A549 (cell line): ENCODE data around the gene RMND5A. TPM values are rescaled to one million over a fixed set of nuclear protein-coding genes. Genes with fewer than 3 reads are reported as not detected.
A peak's percentile ranks its signal among the peaks of the same experiment; 100 is the strongest.

Experiments used
- ATAC-seq, 2 experiments: fragments of 200-7000 bp in 1 of 2; fragments of >200 bp in 1 of 2; cut with Nextera tagmentation in 1 of 2; cut with Tn5 transposase in 1 of 2; 3 replicates each; pipeline versions ENCODE4 v1.8.0 to v1.9.1; 2018 to 2020; ENCODE audit warnings: mild to moderate bottlenecking in 1 of 2, moderate library complexity in 1 of 2
- CTCF ChIA-PET: fragments of 300-600 bp; sonication (Branson Sonifier 250); formaldehyde crosslinking; extraction: SDS; loops from one replicate; lab custom pipeline; 2021; ENCODE audit warnings: antibody characterized with exemption, inconsistent platforms; lab: Yijun Ruan, JAX
- POLR2A ChIA-PET: fragments of 350-600 bp; formaldehyde crosslinking; extraction: SDS; loops from one replicate; lab custom pipeline; 2021; ENCODE audit warnings: antibody characterized with exemption, inconsistent platforms; lab: Yijun Ruan, JAX
- DNase-seq, 2 experiments: peaks; one replicate each; pipeline versions ENCODE4 v3.0.0 to v3.0.0-alpha.2; 2011 to 2016; ENCODE audit warnings: low read depth in 1 of 2, low spot score in 1 of 2
- FAIRE-seq: peaks from 2 replicates; lab custom pipeline; 2011; peaks lifted over from hg19 to GRCh38; lab: Jason Lieb, UNC
- H3K27ac ChIP-seq, 2 experiments: fragments of >200 bp; sonication (Bioruptor Twin); formaldehyde crosslinking; 3 replicates each; pipeline ENCODE4 v1.5.1; 2016 to 2017
- H3K4me1 ChIP-seq: fragments of >200 bp; sonication (Bioruptor Twin); formaldehyde crosslinking; 3 replicates; pipeline ENCODE4 v1.6.1; 2016
- H3K4me2 ChIP-seq: fragments of >200 bp; sonication (Bioruptor Twin); formaldehyde crosslinking; 3 replicates; pipeline ENCODE4 v1.6.1; 2016
- H3K4me3 ChIP-seq: fragments of >200 bp; sonication (Bioruptor Twin); formaldehyde crosslinking; 3 replicates; pipeline ENCODE4 v1.5.1; 2016
- H3K9me3 ChIP-seq: fragments of >200 bp; sonication (Bioruptor Twin); formaldehyde crosslinking; 3 replicates; pipeline ENCODE4 v1.6.1; 2016
- CBX2 ChIP-seq: fragments of 200-600 bp; sonication (generic); IDR thresholded peaks from 2 replicates; pipeline ENCODE4 v1.6.1; 2016; ENCODE audit warnings: low read depth, mild to moderate bottlenecking, borderline replicate concordance
- CEBPB ChIP-seq, 2 experiments: fragments of >200 bp in 1 of 2; sonication (Bioruptor Twin) in 1 of 2; formaldehyde crosslinking in 1 of 2; IDR thresholded peaks; 2 replicates each; pipeline ENCODE4 v1.6.1; 2012 to 2016
- CHD4 ChIP-seq: fragments of 200-600 bp; sonication (generic); IDR thresholded peaks from 2 replicates; pipeline ENCODE4 v1.6.1; 2016; ENCODE audit warnings: antibody characterized with exemption, mild to moderate bottlenecking, borderline replicate concordance
- FOSL2 ChIP-seq, 2 experiments: fragments of 450-650 bp in 1 of 2; fragments of >200 bp in 1 of 2; sonication (Bioruptor Twin) in 1 of 2; formaldehyde crosslinking; IDR thresholded peaks; 2 replicates each; pipeline versions ENCODE4 v1.5.0 to v1.6.1; 2016 to 2020; ENCODE audit warnings: mild to moderate bottlenecking in 1 of 2, moderate library complexity in 1 of 2
- GATA3 ChIP-seq: IDR thresholded peaks from 2 replicates; pipeline ENCODE4 v1.6.1; 2012; ENCODE audit warnings: borderline replicate concordance
- HOXA7 ChIP-seq: fragments of 250-450 bp; sonication (Bioruptor Pico); IDR thresholded peaks from 2 replicates; pipeline ENCODE4 v1.5.0; 2020; ENCODE audit warnings: mild to moderate bottlenecking, moderate library complexity
- JUN ChIP-seq, 2 experiments: fragments of >200 bp; sonication (Bioruptor Twin); formaldehyde crosslinking; IDR thresholded peaks; 2 replicates in 1 of 2; 3 replicates in 1 of 2; pipeline ENCODE4 v1.6.1; 2016 to 2017
- JUNB ChIP-seq: fragments of >200 bp; sonication (Bioruptor Twin); formaldehyde crosslinking; IDR thresholded peaks from 2 replicates; pipeline ENCODE4 v1.6.1; 2016
- KDM5A ChIP-seq: fragments of 200-600 bp; sonication (generic); IDR thresholded peaks from 2 replicates; pipeline ENCODE4 v1.6.1; 2016; ENCODE audit warnings: antibody characterized with exemption, mild to moderate bottlenecking
- MAZ ChIP-seq: fragments of 150-350 bp; IDR thresholded peaks from 2 replicates; pipeline ENCODE4 v1.6.1; 2014; ENCODE audit warnings: antibody characterized with exemption, low read depth, low read length, borderline replicate concordance
- MYC ChIP-seq: IDR thresholded peaks from 2 replicates; pipeline ENCODE4 v1.6.1; 2012; ENCODE audit warnings: mild to moderate bottlenecking, inconsistent platforms, low read length, improper control_type of control experiment, borderline replicate concordance
- POLR2AphosphoS2 ChIP-seq: conservative IDR thresholded peaks from 2 replicates; pipeline ENCODE4 v1.6.1; 2012; ENCODE audit warnings: low read length, improper control_type of control experiment, inconsistent platforms
- RAD21 ChIP-seq, 2 experiments: fragments of >200 bp in 1 of 2; sonication (Bioruptor Twin) in 1 of 2; formaldehyde crosslinking in 1 of 2; IDR thresholded peaks in 1 of 2; conservative IDR thresholded peaks in 1 of 2; 2 replicates in 1 of 2; 3 replicates in 1 of 2; pipeline ENCODE4 v1.6.1; 2012 to 2018; ENCODE audit warnings: inconsistent platforms in 1 of 2
- RCOR1 ChIP-seq: fragments of 150-350 bp; IDR thresholded peaks from 2 replicates; pipeline ENCODE4 v1.6.1; 2014; ENCODE audit warnings: antibody characterized with exemption, low read length, low read depth
- SMC3 ChIP-seq: fragments of >200 bp; sonication (Bioruptor Twin); formaldehyde crosslinking; IDR thresholded peaks from 3 replicates; pipeline ENCODE4 v1.6.1; 2018; ENCODE audit warnings: inconsistent platforms
- SREBF2 ChIP-seq: fragments of 450-650 bp; IDR thresholded peaks from 2 replicates; pipeline ENCODE4 v1.6.1; 2014; ENCODE audit warnings: mild to moderate bottlenecking, moderate library complexity
- WGBS: methylation state at CpG from one replicate; pipeline ENCODE4 v1.1.6; 2017; ENCODE audit errors: missing lambda C conversion rate; 5-methylcytosine and 5-hydroxymethylcytosine counted together
- polyA plus RNA-seq, 4 experiments: library from polyadenylated mRNA; depleted of rRNA in 3 of 4; stranded (reverse); fragments of >200 nt; fragmentation: RNase III in 1 of 4; extraction: RNeasy Plus Mini Kit Qiagen cat#74134 plus additional on column Dnase treatment in 1 of 4; gene quantifications; 2 replicates in 3 of 4; 3 replicates in 1 of 4; pipeline ENCODE4 v1.2.3, GENCODE V29; 2011 to 2017
- TF ChIP-seq, protein P1 (sequence below): IDR thresholded peaks from 2 replicates; pipeline ENCODE4 v1.6.1; 2012
- TF ChIP-seq, protein P2 (sequence below): fragments of 200-600 bp; sonication (generic); IDR thresholded peaks from 2 replicates; pipeline ENCODE4 v1.6.1; 2016; ENCODE audit warnings: antibody characterized with exemption, mild to moderate bottlenecking, moderate library complexity
- TF ChIP-seq, protein P3 (sequence below): IDR thresholded peaks from 2 replicates; pipeline ENCODE4 v1.6.1; 2012; ENCODE audit warnings: low read depth, borderline replicate concordance
- TF ChIP-seq, protein P4 (sequence below): fragments of >200 bp; sonication (Bioruptor Twin); formaldehyde crosslinking; IDR thresholded peaks from 3 replicates; pipeline ENCODE4 v1.5.1; 2016

The RMND5A gene
- polyA plus RNA-seq, 2 of the 4 experiments (the other 2 are of a cell fraction), result 10.5 to 28.0 TPM

DNA sequence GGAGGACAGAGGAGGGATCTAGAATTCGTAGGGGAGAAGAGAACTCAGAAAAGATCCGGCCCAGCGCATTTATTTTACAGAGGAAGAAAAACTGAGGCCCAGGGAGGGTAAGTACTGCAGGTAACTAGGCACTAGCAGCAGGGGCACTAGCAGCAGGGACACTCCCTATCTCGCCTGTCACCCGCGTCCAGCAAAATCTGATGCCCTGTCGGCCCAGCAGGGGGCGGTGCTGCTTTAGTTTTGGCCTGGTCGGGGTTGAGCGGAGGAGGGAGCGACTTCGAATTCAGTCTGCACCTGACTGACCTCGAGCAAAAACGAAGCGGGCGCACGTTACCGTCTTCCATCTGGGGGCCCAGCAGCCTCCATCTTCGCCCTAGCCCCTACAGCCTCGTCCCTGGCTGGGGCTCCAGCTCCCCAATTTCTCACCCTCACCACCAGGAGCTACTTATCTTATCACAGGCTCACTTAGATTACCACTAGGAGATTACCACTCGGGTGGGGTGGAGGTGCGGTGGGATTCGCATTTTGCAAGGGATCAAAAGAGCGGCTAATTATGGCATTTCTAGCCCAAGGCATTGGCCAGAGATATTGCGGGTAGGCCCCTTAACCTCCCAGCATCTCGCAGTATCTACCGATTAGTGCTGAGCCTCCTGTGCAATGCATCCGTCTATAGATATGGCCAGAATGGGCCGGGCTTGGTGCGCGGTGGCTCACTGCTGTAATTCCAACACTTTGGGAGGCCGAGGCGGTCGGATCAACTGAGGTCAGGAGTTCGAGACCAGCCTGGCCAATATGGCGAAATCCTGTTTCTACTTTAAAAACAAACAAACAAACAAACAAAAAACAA is 88.4 kb downstream of the RMND5A start:
- WGBS, result 8% methylated on average over 36 of the region's 36 CpGs
- Histone ChIP-seq H3K27ac (peak overlapping the region; percentile 52 to 79), H3K4me3 (peak overlapping the region; percentile 65), H3K9me3 (no peaks in the 10 kb centered on the region), H3K4me1 (peaks cover 9% of the 10 kb centered on the region; the same call in 2 of the 3 replicates), H3K4me2 (peak overlapping the region; percentile 100)
- ChIA-PET CTCF (interaction anchor here (0.6 to 7.0 kb wide), 24 partner anchors 8 to 575 kb away, joined by 3 to 51 read pairs (median 4); partner anchors contain the start of gene CD8A), POLR2A (no interaction called here)
- TF ChIP-seq RAD21 (conservative IDR thresholded peaks at IDR 0.05 in 1 of 2, IDR thresholded peaks at IDR 0.05 in 1 of 2), result peak; percentile 99 to 100
- TF ChIP-seq MAZ, result 0 out of 2 replicates have a peak, but pooled peaks have one; percentile 18
- peak; percentile 42; the same call in 1 of the 2 replicates for TF ChIP-seq MYC
- TF ChIP-seq GATA3, result no peak
- no peak for TF ChIP-seq POLR2AphosphoS2
- TF ChIP-seq, protein P1, sequence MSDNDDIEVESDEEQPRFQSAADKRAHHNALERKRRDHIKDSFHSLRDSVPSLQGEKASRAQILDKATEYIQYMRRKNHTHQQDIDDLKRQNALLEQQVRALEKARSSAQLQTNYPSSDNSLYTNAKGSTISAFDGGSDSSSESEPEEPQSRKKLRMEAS, result peak; percentile 93
- peak in 1 of 2 experiments; percentile 35; a peak in 2 of 4 replicates for TF ChIP-seq CEBPB (IDR thresholded peaks at IDR 0.05)
- no peak for TF ChIP-seq RCOR1
- TF ChIP-seq, protein P2, sequence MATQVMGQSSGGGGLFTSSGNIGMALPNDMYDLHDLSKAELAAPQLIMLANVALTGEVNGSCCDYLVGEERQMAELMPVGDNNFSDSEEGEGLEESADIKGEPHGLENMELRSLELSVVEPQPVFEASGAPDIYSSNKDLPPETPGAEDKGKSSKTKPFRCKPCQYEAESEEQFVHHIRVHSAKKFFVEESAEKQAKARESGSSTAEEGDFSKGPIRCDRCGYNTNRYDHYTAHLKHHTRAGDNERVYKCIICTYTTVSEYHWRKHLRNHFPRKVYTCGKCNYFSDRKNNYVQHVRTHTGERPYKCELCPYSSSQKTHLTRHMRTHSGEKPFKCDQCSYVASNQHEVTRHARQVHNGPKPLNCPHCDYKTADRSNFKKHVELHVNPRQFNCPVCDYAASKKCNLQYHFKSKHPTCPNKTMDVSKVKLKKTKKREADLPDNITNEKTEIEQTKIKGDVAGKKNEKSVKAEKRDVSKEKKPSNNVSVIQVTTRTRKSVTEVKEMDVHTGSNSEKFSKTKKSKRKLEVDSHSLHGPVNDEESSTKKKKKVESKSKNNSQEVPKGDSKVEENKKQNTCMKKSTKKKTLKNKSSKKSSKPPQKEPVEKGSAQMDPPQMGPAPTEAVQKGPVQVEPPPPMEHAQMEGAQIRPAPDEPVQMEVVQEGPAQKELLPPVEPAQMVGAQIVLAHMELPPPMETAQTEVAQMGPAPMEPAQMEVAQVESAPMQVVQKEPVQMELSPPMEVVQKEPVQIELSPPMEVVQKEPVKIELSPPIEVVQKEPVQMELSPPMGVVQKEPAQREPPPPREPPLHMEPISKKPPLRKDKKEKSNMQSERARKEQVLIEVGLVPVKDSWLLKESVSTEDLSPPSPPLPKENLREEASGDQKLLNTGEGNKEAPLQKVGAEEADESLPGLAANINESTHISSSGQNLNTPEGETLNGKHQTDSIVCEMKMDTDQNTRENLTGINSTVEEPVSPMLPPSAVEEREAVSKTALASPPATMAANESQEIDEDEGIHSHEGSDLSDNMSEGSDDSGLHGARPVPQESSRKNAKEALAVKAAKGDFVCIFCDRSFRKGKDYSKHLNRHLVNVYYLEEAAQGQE, result no peak
- peak; percentile 99 for TF ChIP-seq SMC3
- TF ChIP-seq, protein P3, sequence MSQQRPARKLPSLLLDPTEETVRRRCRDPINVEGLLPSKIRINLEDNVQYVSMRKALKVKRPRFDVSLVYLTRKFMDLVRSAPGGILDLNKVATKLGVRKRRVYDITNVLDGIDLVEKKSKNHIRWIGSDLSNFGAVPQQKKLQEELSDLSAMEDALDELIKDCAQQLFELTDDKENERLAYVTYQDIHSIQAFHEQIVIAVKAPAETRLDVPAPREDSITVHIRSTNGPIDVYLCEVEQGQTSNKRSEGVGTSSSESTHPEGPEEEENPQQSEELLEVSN, result peak; percentile 94
- 0 out of 5 replicates have a peak, but pooled peaks of 1 of the 2 experiments have one; percentile 7 for TF ChIP-seq JUN (IDR thresholded peaks at IDR 0.05)
- TF ChIP-seq, protein P4, sequence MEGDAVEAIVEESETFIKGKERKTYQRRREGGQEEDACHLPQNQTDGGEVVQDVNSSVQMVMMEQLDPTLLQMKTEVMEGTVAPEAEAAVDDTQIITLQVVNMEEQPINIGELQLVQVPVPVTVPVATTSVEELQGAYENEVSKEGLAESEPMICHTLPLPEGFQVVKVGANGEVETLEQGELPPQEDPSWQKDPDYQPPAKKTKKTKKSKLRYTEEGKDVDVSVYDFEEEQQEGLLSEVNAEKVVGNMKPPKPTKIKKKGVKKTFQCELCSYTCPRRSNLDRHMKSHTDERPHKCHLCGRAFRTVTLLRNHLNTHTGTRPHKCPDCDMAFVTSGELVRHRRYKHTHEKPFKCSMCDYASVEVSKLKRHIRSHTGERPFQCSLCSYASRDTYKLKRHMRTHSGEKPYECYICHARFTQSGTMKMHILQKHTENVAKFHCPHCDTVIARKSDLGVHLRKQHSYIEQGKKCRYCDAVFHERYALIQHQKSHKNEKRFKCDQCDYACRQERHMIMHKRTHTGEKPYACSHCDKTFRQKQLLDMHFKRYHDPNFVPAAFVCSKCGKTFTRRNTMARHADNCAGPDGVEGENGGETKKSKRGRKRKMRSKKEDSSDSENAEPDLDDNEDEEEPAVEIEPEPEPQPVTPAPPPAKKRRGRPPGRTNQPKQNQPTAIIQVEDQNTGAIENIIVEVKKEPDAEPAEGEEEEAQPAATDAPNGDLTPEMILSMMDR, result peak; percentile 96
- no peak for TF ChIP-seq FOSL2 (IDR thresholded peaks at IDR 0.05)
- no peak for TF ChIP-seq FOSL2 (CRISPR knock-in tag; IDR thresholded peaks at IDR 0.05)
- TF ChIP-seq KDM5A, result peak; percentile 70; the same call in 1 of the 2 replicates
- FAIRE-seq (no peak), ATAC-seq (peak; percentile 89 to 96), DNase-seq (peak; percentile 93 to 98)

DNA sequence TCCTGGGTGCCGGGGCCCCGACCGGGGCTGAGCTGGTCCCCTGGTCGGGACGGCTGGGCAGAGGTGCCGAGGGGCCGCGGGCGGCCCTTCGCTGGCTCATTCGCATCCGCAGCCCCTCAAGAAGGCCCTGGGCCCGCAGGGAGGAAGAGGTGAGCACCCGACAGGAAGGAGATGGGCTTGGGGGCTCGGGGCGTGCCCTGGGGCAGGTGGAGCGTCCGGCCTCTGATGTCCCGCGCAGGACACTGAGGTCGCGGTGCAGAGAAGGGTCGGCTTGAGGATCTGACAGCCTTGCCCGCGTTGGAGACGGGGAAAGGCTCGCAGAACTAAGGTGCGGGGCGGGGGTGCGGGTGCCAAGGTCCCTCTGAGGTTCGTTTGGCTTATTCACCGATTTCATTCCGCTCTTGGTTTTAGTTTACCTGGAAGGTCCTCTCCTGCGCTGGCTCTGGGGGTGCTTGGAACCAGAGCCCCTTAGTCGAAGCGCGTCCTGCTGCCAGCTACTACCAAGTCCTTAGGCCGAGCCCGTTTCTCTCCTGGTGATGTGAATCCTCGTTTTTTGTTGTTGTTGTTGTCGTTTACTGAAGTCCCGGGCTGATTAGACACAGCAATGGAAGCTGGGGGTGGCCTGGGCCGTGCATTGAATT is 89.5 kb downstream of the RMND5A start:
- ChIA-PET POLR2A (no interaction called here), CTCF (interaction anchor here (0.5 to 7.0 kb wide), 7 partner anchors 9 to 698 kb away, joined by 3 to 51 read pairs (median 8); partner anchors contain the start of gene CD8A)
- WGBS, result 87% methylated on average over 43 of the region's 43 CpGs

More for the DNA sequence above, 89.5 kb downstream of the RMND5A start:
- no peak for TF ChIP-seq SREBF2
- no peak for TF ChIP-seq HOXA7 (CRISPR knock-in tag)
- TF ChIP-seq CHD4, result no peak
- no peak for TF ChIP-seq CBX2
- TF ChIP-seq MYC, result no peak
- TF ChIP-seq JUNB, result no peak
- Histone ChIP-seq H3K4me2 (no peak overlapping the region; the same call in 2 of the 3 replicates), H3K27ac (no peak overlapping the region), H3K4me3 (no peak overlapping the region), H3K9me3 (no peaks in the 10 kb centered on the region), H3K4me1 (peaks cover 9% of the 10 kb centered on the region; the same call in 2 of the 3 replicates)
- DNase-seq, result no peak
- no peak for ATAC-seq
- no peak for FAIRE-seq
